ENCODE measurements around the gene CDON. TPM values are rescaled to one million over a fixed set of nuclear protein-coding genes. Genes with fewer than 3 reads are reported as not detected.

CDON gene
- total and polyA plus RNA-seq, 2 of the 13 experiments (the other 11 are each of a cell fraction or from before 2014, with no cell fraction given): 9.6 to 12.8 TPM

DNA sequence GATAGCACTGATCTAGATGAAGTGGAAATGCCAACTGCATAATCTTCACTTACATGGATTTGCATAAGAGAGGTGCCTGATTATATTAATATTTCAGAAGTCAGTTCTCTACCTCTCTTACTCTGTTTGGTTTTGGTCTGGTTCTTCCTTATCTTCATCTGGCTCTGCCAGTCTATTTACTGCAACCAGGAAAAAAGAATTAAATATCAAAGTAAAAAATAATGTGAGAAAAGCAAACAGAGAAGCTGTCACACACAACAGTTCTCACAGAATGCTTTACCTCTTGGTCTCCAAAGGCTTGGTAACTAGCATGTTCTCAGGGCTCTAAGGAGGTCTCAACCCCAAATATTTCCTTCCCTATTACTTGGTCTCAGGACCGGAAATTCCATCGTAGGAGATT is 110.1 kb downstream of the CDON start:
- H3K4me3 ChIP-seq (replicated peaks in 1 of 3; ENCODE audit: insufficient read depth in 1 of 3, low read depth in 2 of 3, low read length in 3 of 3): no peak overlapping the region
- no TSS peak for BruUV-seq (replicated peaks)
- no peaks in the 10 kb centered on the region; a peak in 1 of 5 replicates for H3K27me3 ChIP-seq (ENCODE audit: control insufficient read depth in 1 of 2, insufficient read depth in 2 of 2, low read length in 2 of 2)
- H4K20me1 ChIP-seq (ENCODE audit: insufficient read depth, low read length): no peaks in the 10 kb centered on the region
- no peak overlapping the region for H3K9ac ChIP-seq (ENCODE audit: insufficient read depth, low read depth, low read length)
- ChIA-PET CTCF (ENCODE audit: low intra/inter-chr PET ratio, low total read pairs) (no interaction called here), POLR2A (no interaction called here)
- 96% methylated on average over 2 of the region's 2 CpGs for WGBS (ENCODE audit: low lambda C conversion rate)
- intact Hi-C loops (cut with micrococcal nuclease; ENCODE audit: unreplicated experiment) (no loop called here), in situ Hi-C loops (cut with HindIII; ENCODE audit: extremely low pct_ligation_motif_present, low pct_unique_long_range_greater_than_20kb) (no loop called here)
- DNase-seq (ENCODE audit: low spot score) (no peak), FAIRE-seq (no peak), ATAC-seq (no peak)
- H2AFZ ChIP-seq (ENCODE audit: low read length): no peak overlapping the region
- peaks cover 25% of the 10 kb centered on the region for H3K4me1 ChIP-seq (ENCODE audit: insufficient read depth, low read length)
- H3K4me2 ChIP-seq (ENCODE audit: low read depth, low read length): no peak overlapping the region
- H3K36me3 ChIP-seq (replicated peaks in 1 of 2; ENCODE audit: control insufficient read depth in 1 of 2, insufficient read depth in 2 of 2, low read length in 2 of 2): 0 out of 5 replicates have a peak, but pooled peaks cover 0 to 6% of the 10 kb centered on the region in 2 experiments
- H3K9me3 ChIP-seq (ENCODE audit: low read length): no peaks in the 10 kb centered on the region
- no peak for TF ChIP-seq NFRKB (IDR thresholded peaks at IDR 0.05)
- TF ChIP-seq, protein P1, sequence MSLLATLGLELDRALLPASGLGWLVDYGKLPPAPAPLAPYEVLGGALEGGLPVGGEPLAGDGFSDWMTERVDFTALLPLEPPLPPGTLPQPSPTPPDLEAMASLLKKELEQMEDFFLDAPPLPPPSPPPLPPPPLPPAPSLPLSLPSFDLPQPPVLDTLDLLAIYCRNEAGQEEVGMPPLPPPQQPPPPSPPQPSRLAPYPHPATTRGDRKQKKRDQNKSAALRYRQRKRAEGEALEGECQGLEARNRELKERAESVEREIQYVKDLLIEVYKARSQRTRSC (CRISPR knock-in tag; IDR thresholded peaks at IDR 0.05; ENCODE audit: low read depth): no peak
- TF ChIP-seq, protein P2, sequence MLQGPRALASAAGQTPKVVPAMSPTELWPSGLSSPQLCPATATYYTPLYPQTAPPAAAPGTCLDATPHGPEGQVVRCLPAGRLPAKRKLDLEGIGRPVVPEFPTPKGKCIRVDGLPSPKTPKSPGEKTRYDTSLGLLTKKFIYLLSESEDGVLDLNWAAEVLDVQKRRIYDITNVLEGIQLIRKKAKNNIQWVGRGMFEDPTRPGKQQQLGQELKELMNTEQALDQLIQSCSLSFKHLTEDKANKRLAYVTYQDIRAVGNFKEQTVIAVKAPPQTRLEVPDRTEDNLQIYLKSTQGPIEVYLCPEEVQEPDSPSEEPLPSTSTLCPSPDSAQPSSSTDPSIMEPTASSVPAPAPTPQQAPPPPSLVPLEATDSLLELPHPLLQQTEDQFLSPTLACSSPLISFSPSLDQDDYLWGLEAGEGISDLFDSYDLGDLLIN (CRISPR knock-in tag; IDR thresholded peaks at IDR 0.05; ENCODE audit: borderline replicate concordance): no peak
- no peak for TF ChIP-seq ZNF747 (CRISPR knock-in tag; IDR thresholded peaks at IDR 0.05; ENCODE audit: borderline replicate concordance)
- no peak for TF ChIP-seq SMAD3 (CRISPR knock-in tag; IDR thresholded peaks at IDR 0.05)
- no peaks in the 10 kb centered on the region for H3K79me2 ChIP-seq (ENCODE audit: insufficient read depth, low read length)
- no peak overlapping the region for H3K27ac ChIP-seq (ENCODE audit: extremely low read length, insufficient read depth, low read length)

DNA sequence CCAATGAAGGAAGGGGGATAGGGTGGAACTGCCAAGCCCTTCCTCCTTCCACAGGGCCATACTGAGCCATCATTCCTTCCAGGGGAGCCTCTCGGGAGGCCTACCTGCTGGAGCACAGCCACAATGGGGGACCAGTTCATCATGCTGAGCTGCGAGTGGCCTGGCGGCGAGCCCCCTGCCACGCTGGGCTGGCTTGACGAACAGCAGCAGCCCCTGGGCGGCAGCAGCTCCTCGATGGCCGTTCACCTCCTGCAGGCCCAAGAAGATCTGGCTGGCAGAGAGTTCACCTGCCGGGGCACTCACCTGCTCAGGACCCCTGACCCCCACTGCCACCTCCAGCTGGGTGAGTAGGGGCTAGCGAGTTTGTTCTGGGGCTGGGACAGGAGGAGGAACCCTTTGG is 110.9 kb downstream of the CDON start:
- DNase-seq (ENCODE audit: low spot score) (no peak), FAIRE-seq (no peak), ATAC-seq (no peak)
- Histone ChIP-seq H3K9me3 (ENCODE audit: low read length) (no peaks in the 10 kb centered on the region), H3K4me1 (ENCODE audit: insufficient read depth, low read length) (peaks cover 26% of the 10 kb centered on the region), H2AFZ (ENCODE audit: low read length) (no peak overlapping the region), H3K36me3 (replicated peaks in 1 of 2; ENCODE audit: control insufficient read depth in 1 of 2, insufficient read depth in 2 of 2, low read length in 2 of 2) (0 out of 5 replicates have a peak, but pooled peaks cover 0 to 6% of the 10 kb centered on the region in 2 experiments), H3K27me3 (ENCODE audit: control insufficient read depth in 1 of 2, insufficient read depth in 2 of 2, low read length in 2 of 2) (no peaks in the 10 kb centered on the region; a peak in 1 of 5 replicates), H3K79me2 (ENCODE audit: insufficient read depth, low read length) (no peaks in the 10 kb centered on the region), H3K4me3 (replicated peaks in 1 of 3; ENCODE audit: insufficient read depth in 1 of 3, low read depth in 2 of 3, low read length in 3 of 3) (no peak overlapping the region), H4K20me1 (ENCODE audit: insufficient read depth, low read length) (no peaks in the 10 kb centered on the region), H3K4me2 (ENCODE audit: low read depth, low read length) (no peak overlapping the region), H3K27ac (ENCODE audit: extremely low read length, insufficient read depth, low read length) (no peak overlapping the region), H3K9ac (ENCODE audit: insufficient read depth, low read depth, low read length) (no peak overlapping the region)
- intact Hi-C loops (cut with micrococcal nuclease; ENCODE audit: unreplicated experiment) (no loop called here), in situ Hi-C loops (cut with HindIII; ENCODE audit: extremely low pct_ligation_motif_present, low pct_unique_long_range_greater_than_20kb) (no loop called here)
- 93% methylated on average over 2 of the region's 11 CpGs for WGBS (ENCODE audit: low lambda C conversion rate)
- ChIA-PET POLR2A (no interaction called here), CTCF (ENCODE audit: low intra/inter-chr PET ratio, low total read pairs) (no interaction called here)
- no TSS peak for BruUV-seq (replicated peaks)
- TF ChIP-seq SRSF9 (IDR thresholded peaks at IDR 0.05; ENCODE audit: borderline replicate concordance, insufficient read depth, low read depth, low read length, poor library complexity, severe bottlenecking) (no peak), PHF20 (CRISPR knock-in tag; IDR thresholded peaks at IDR 0.05) (no peak), ZNF225 (CRISPR knock-in tag; IDR thresholded peaks at IDR 0.05) (no peak), XRCC5 (optimal IDR thresholded peaks at IDR 0.05; ENCODE audit: low read length) (no peak), ZFYVE20 (CRISPR knock-in tag; IDR thresholded peaks at IDR 0.05; ENCODE audit: borderline replicate concordance, low read depth) (no peak), HHEX (CRISPR knock-in tag; IDR thresholded peaks at IDR 0.05) (no peak), ZNF256 (CRISPR knock-in tag; conservative IDR thresholded peaks at IDR 0.05) (no peak), SNAPC2 (CRISPR knock-in tag; IDR thresholded peaks at IDR 0.05) (no peak), PAWR (CRISPR knock-in tag; IDR thresholded peaks at IDR 0.05; ENCODE audit: borderline replicate concordance) (no peak)
- TF ChIP-seq, protein P3, sequence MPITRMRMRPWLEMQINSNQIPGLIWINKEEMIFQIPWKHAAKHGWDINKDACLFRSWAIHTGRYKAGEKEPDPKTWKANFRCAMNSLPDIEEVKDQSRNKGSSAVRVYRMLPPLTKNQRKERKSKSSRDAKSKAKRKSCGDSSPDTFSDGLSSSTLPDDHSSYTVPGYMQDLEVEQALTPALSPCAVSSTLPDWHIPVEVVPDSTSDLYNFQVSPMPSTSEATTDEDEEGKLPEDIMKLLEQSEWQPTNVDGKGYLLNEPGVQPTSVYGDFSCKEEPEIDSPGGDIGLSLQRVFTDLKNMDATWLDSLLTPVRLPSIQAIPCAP (CRISPR knock-in tag; IDR thresholded peaks at IDR 0.05; ENCODE audit: low read depth): no peak
- TF ChIP-seq, protein P4, sequence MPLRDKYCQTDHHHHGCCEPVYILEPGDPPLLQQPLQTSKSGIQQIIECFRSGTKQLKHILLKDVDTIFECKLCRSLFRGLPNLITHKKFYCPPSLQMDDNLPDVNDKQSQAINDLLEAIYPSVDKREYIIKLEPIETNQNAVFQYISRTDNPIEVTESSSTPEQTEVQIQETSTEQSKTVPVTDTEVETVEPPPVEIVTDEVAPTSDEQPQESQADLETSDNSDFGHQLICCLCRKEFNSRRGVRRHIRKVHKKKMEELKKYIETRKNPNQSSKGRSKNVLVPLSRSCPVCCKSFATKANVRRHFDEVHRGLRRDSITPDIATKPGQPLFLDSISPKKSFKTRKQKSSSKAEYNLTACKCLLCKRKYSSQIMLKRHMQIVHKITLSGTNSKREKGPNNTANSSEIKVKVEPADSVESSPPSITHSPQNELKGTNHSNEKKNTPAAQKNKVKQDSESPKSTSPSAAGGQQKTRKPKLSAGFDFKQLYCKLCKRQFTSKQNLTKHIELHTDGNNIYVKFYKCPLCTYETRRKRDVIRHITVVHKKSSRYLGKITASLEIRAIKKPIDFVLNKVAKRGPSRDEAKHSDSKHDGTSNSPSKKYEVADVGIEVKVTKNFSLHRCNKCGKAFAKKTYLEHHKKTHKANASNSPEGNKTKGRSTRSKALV (CRISPR knock-in tag; IDR thresholded peaks at IDR 0.05): no peak

Measured in HepG2 (cell line).